D721Med (cell line): ENCODE results near the gene EDEM1.

Source experiments
- DNase-seq: peaks from one replicate; pipeline ENCODE4 v3.0.0; 2011; ENCODE audit warnings: low spot score; ENCODE audit not compliant: insufficient read length
- FAIRE-seq: peaks from 2 replicates; lab custom pipeline; 2011; peaks lifted over from hg19 to GRCh38; lab: Jason Lieb, UNC
- TF ChIP-seq, protein P1 (sequence below): IDR thresholded peaks from 2 replicates; pipeline ENCODE4 v1.5.1; 2012; ENCODE audit warnings: mild to moderate bottlenecking, control low read depth; ENCODE audit not compliant: insufficient read depth; ENCODE audit errors: missing control alignments

EDEM1 gene

GRCh38 chr3:5194341-5194740 lies 6.8 kb downstream of the EDEM1 start:
- DNase-seq (no peak), FAIRE-seq (no peak)
- TF ChIP-seq, protein P1, sequence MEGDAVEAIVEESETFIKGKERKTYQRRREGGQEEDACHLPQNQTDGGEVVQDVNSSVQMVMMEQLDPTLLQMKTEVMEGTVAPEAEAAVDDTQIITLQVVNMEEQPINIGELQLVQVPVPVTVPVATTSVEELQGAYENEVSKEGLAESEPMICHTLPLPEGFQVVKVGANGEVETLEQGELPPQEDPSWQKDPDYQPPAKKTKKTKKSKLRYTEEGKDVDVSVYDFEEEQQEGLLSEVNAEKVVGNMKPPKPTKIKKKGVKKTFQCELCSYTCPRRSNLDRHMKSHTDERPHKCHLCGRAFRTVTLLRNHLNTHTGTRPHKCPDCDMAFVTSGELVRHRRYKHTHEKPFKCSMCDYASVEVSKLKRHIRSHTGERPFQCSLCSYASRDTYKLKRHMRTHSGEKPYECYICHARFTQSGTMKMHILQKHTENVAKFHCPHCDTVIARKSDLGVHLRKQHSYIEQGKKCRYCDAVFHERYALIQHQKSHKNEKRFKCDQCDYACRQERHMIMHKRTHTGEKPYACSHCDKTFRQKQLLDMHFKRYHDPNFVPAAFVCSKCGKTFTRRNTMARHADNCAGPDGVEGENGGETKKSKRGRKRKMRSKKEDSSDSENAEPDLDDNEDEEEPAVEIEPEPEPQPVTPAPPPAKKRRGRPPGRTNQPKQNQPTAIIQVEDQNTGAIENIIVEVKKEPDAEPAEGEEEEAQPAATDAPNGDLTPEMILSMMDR, result no peak

- FAIRE-seq (no peak), DNase-seq (no peak)
- TF ChIP-seq, protein P1, result no peak
Measured at GRCh38 chr3:5194801-5195509, 7.4 kb downstream of the EDEM1 start.

- no peak for DNase-seq
- TF ChIP-seq, protein P1, result no peak
Measured at GRCh38 chr3:5195605-5196004, 8.1 kb downstream of the EDEM1 start.

GRCh38 chr3:5197022-5197421 lies 9.5 kb downstream of the EDEM1 start:
- TF ChIP-seq, protein P1, result no peak
- DNase-seq (no peak), FAIRE-seq (no peak)

More at GRCh38 chr3:5195605-5196004, 8.1 kb downstream of the EDEM1 start:
- FAIRE-seq, result no peak

DNA sequence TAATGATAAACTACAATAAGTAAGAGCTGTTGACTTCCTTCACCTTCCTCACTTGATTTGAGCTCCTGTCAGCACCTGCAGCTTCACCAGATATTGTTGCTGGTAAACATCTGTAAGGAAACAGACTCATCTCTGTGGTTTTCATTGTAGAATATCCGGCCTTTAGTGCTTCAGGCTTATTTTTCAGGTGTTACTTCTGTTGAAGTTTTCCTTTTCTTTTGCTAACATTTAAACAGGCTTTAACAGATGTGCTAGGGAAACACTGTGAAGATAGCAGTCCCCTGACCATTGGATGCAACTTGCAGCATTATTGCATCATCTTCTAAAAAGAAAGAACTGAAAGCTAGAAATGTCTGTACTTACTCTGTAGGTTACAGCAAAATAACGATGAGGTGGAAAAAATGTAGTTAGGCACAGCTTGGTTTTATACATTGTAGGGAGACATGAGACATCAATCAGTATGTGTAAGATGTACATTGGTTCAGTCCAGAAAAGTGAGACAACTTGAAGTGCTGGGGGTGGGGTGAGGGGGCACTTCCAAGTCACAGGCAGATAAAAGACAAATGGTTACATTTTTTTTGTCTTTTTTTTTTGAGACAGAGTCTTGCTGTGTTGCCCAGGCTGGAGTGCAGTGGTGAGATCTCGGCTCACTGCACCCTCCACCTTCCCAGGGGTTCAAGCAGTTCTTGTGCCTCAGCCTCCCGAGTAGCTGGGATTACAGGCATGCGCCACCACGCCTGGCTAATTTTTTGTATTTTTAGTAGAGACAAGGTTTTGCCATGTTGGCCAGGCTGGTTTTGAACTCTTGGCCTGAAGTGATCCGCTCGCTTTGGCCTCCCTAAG lies 10.2 kb downstream of the EDEM1 start:
- FAIRE-seq (no peak), DNase-seq (no peak)
- TF ChIP-seq, protein P1, result no peak

- TF ChIP-seq, protein P1, result no peak
- DNase-seq (no peak), FAIRE-seq (no peak)
Measured at GRCh38 chr3:5198313-5198677, 10.8 kb downstream of the EDEM1 start.
